Right lobe of liver (tissue), 6 donors: Measurements from ENCODE around the gene KCNIP1. TPM values are rescaled to one million over a fixed set of nuclear protein-coding genes. Genes with fewer than 3 reads are reported as not detected.

ENCODE experiments used
- ATAC-seq, 4 donors: fragments of 200-7000 bp; cut with Tn5 transposase; one replicate each; pipeline ENCODE4 v1.9.1; 2020; ENCODE audit warnings: mild to moderate bottlenecking in 4 of 4, moderate library complexity in 4 of 4
- DNase-seq, 3 donors: peaks; one replicate each; pipeline ENCODE4 v3.0.0-alpha.2; 2020
- H3K27ac ChIP-seq, 3 donors: fragments of 200-600 bp; one replicate each; pipeline ENCODE4 v1.8.0; 2022
- H3K27me3 ChIP-seq, 2 donors: fragments of 200-600 bp; one replicate each; pipeline ENCODE4 v1.8.0; 2022
- H3K36me3 ChIP-seq, 4 donors: fragments of 200-600 bp; sonication (generic) in 1 of 4; one replicate each; pipeline versions ENCODE4 v1.5.1 to v1.8.0; 2017 to 2022; ENCODE audit warnings: control low read depth in 1 of 4
- H3K4me1 ChIP-seq, 4 donors: fragments of 200-600 bp; sonication (generic) in 1 of 4; one replicate each; pipeline versions ENCODE4 v1.5.1 to v1.8.0; 2017 to 2022; ENCODE audit warnings: control low read depth in 1 of 4
- H3K4me3 ChIP-seq, 3 donors: fragments of 200-600 bp; one replicate each; pipeline ENCODE4 v1.8.0; 2022
- H3K9me3 ChIP-seq, 4 donors: fragments of 200-600 bp; sonication (generic) in 1 of 4; one replicate each; pipeline versions ENCODE4 v1.5.1 to v1.8.0; 2017 to 2022; ENCODE audit warnings: control low read depth in 1 of 4
- CTCF ChIP-seq, 4 donors: fragments of 200-600 bp in 3 of 4; fragments of 450-650 bp in 1 of 4; IDR thresholded peaks; one replicate each; pipeline versions ENCODE4 v1.5.1 to v1.8.0; 2016 to 2022; ENCODE audit warnings: antibody characterized with exemption in 4 of 4, mild to moderate bottlenecking in 2 of 4
- POLR2A ChIP-seq: fragments of 450-650 bp; IDR thresholded peaks from one replicate; pipeline ENCODE4 v1.6.1; 2017; ENCODE audit warnings: antibody characterized with exemption, mild to moderate bottlenecking
- WGBS: methylation state at CpG from one replicate; pipeline ENCODE4 v1.1.6; 2018; ENCODE audit warnings: low coverage, low lambda C conversion rate; ENCODE audit not compliant: insufficient coverage; ENCODE audit errors: missing lambda C conversion rate; 5-methylcytosine and 5-hydroxymethylcytosine counted together
- intact Hi-C, 2 donors: fragments of 100-400 bp; cut with DNase I; formaldehyde crosslinking; loops; one replicate each; pipeline versions ENCODE4 v1.11.2 to v1.14.1; 2022
- total RNA-seq, 6 experiments: library from RNA; depleted of rRNA in 2 of 6; stranded (reverse); fragments of >200 nt in 2 of 6; fragmentation: NEBNext Ultra II Directional in 3 of 6; extraction: Animal tissue kit (Norgen Biotek cat#: 25700) in 3 of 6; gene quantifications; one replicate each; pipeline versions ENCODE4 v1.1.0 to v1.2.4, GENCODE V29; 2016 to 2023
- donor health status: DM: no; HTN: yes; CAD: no.
- donor health status: DM: no; HTN: no; CAD: no.
- donor health status: DM: no; HTN: no; CAD: no.
- donor health status: DM: no; HTN: yes; CAD: no.
- donor health status: DM: no; HTN: yes; CAD: no.

The KCNIP1 gene
- total RNA-seq, 6 experiments from 2014 or later, result 0.56 TPM; not detected in 5

DNA sequence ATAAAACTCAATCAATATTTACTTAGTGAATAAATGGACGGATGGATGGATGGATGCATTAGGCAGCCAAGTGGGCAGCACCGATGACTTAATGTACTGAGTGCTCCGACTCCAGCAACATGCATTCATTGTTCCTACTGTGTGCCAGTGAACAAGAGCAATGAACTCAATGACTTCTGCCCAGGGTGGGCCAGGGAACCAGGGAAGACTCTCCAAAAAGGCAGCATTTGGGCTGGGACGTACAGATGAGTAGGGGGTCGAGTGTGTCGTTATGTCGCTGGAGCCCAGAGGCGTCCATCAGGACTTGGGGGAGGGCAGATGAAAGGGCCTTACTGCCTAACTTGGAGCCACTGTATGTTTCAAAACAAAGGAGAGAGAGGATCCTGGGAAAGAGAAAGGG, 126.4 kb downstream of the KCNIP1 start:
- Histone ChIP-seq H3K27me3 (peaks cover 0 to 6% of the 10 kb centered on the region in 2 donors), H3K4me3 (no peak overlapping the region)
- WGBS, result 74% methylated on average over 8 of the region's 8 CpGs

GRCh38 chr5:170630711-170631141, 126.9 kb downstream of the KCNIP1 start:
- H3K27me3 ChIP-seq, result peaks cover 0 to 6% of the 10 kb centered on the region in 2 donors
- intact Hi-C loops, result loop anchor here in 1 of 2 donors (5.0 kb wide), 1 partner anchor 193 kb away; no protein-coding TSS in a partner anchor
- no peak overlapping the region for H3K4me3 ChIP-seq
- H3K4me1 ChIP-seq, result peaks cover 0 to 5% (median 1%) of the 10 kb centered on the region in 4 donors
- WGBS, result 0% methylated on average over 1 of the region's 3 CpGs
- peak in 1 of 4 donors; percentile 22 for ATAC-seq
- no peaks in the 10 kb centered on the region for H3K36me3 ChIP-seq
- H3K27ac ChIP-seq, result no peak overlapping the region
- DNase-seq, result no peak
- TF ChIP-seq CTCF (IDR thresholded peaks at IDR 0.05), result no peak
- no peak for TF ChIP-seq POLR2A
- no peaks in the 10 kb centered on the region for H3K9me3 ChIP-seq

More for the DNA sequence above, 126.4 kb downstream of the KCNIP1 start:
- no peak for ATAC-seq
- no peak for DNase-seq
- Histone ChIP-seq H3K4me1 (peaks cover 0 to 5% (median 1%) of the 10 kb centered on the region in 4 donors), H3K27ac (no peak overlapping the region), H3K36me3 (no peaks in the 10 kb centered on the region), H3K9me3 (no peaks in the 10 kb centered on the region)
- TF ChIP-seq CTCF (IDR thresholded peaks at IDR 0.05), result no peak
- intact Hi-C loops, result loop anchor here in 1 of 2 donors (5.0 kb wide), 1 partner anchor 193 kb away; no protein-coding TSS in a partner anchor

DNA sequence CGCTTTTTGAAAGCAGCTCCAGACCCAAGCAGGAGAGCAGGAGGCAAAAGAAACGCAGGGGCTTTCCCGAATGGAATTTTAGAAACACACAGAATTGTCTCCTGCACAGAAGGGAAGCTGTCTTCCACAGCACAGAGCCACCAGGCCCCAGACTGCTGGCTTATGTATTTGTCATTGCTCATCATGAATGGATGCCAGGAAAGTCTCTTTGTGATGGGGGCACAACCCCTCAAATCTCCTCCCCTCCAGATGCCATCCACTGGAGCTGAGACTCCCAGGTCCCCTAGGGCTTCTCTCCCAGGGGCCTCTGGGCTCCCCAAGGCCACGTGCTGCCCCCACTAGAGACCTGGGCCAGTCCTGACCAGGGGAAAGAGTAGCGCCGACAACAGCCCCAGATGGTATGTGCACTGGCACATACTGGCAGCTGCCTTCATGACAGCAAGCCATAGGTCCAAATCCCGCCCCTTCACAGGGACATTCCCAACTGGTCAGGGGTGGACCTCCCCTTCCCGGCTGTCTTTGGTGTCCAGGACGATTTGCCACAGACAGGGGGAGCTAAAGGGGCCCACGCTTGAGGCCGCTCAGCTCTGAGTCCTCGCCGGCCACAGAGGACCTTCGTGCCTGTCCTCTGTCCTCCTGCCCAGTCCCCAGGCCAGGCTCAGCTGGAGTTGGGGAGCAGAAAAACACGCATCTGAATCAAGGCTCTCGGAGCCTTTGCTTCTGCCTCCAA, 127.8 kb downstream of the KCNIP1 start:
- no peaks in the 10 kb centered on the region for H3K36me3 ChIP-seq
- intact Hi-C loops, result loop anchor here in 1 of 2 donors (5.0 kb wide), 1 partner anchor 194 kb away; no protein-coding TSS in a partner anchor
- H3K27me3 ChIP-seq, result peaks cover 0 to 6% of the 10 kb centered on the region in 2 donors
- no peak overlapping the region for H3K4me3 ChIP-seq
- 23% methylated on average over 5 of the region's 16 CpGs for WGBS
- no peak for TF ChIP-seq POLR2A
- TF ChIP-seq CTCF (IDR thresholded peaks at IDR 0.05), result peak in 1 of 4 donors; percentile 28
- DNase-seq, result no peak
- no peaks in the 10 kb centered on the region for H3K9me3 ChIP-seq
- peaks cover 0 to 5% (median 1%) of the 10 kb centered on the region in 4 donors for H3K4me1 ChIP-seq
- ATAC-seq, result peak; percentile 7 to 37 (median 22)
- H3K27ac ChIP-seq, result no peak overlapping the region

GRCh38 chr5:170632266-170632984, 128.6 kb downstream of the KCNIP1 start:
- H3K27ac ChIP-seq, result peak overlapping the region in 2 of 3 donors; percentile 47
- H3K27me3 ChIP-seq, result peaks cover 0 to 6% of the 10 kb centered on the region in 2 donors
- ATAC-seq (no peak), DNase-seq (no peak)
- H3K9me3 ChIP-seq, result no peaks in the 10 kb centered on the region
- WGBS, result 30% methylated on average over 9 of the region's 19 CpGs
- H3K36me3 ChIP-seq, result no peaks in the 10 kb centered on the region
- no peak overlapping the region for H3K4me3 ChIP-seq
- intact Hi-C loops, result loop anchor here in 1 of 2 donors (5.0 kb wide), 1 partner anchor 195 kb away; no protein-coding TSS in a partner anchor
- TF ChIP-seq CTCF (IDR thresholded peaks at IDR 0.05) (no peak), POLR2A (no peak)
- peaks cover 0 to 5% (median 1%) of the 10 kb centered on the region in 4 donors for H3K4me1 ChIP-seq
